GM18502 (cell line): ENCODE measurements around the gene NFAM1.

Experiments
- ATAC-seq: cut with Tn5 transposase; IDR thresholded peaks from one replicate; pipeline ENCODE4 v1.9.1; 2021; ENCODE audit warnings: mild to moderate bottlenecking; ENCODE audit not compliant: unreplicated experiment, poor library complexity

Gene NFAM1

DNA sequence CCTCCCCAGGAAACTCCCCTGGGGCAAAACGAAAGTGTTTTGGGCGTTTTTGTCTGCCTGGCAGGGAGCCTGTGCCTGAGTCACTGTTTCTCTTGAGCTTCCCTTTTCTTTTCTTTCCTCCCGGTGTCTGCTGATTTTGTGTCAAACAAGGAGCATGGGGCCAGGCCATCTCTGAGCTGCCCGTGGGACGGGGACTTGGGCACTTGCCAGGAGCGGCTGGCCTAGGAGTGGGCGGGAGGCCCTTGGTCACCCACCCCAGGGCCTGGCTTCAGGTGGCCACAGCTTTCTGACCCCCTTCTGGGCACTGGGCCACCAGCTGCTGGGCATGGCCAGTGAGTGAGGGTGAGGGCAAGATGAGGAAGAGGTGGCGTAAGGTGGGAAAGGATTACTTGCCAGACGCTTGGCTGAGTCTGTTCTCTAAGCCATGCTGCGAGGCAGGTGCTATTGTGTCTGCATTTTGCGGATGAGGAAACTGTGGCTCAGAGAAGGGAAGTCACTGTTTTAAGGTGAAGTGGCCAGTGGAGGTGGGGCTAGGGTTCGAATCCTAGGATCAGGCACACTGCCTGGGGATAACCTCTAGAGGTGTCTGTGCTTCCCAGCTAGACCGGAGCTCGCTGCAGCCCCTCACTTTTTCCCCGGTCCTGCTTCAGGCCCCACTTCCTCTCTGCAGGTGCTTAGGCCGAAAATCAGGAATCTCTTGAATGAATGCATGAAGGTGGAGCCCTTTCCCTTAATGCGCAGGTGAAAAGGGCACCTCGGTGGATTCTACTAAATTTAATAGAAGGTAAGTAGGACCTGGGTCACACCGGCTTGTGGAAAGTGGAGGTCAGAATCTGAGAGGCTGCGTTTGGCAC is 7.8 kb upstream of the NFAM1 start:
- no peak for ATAC-seq

DNA sequence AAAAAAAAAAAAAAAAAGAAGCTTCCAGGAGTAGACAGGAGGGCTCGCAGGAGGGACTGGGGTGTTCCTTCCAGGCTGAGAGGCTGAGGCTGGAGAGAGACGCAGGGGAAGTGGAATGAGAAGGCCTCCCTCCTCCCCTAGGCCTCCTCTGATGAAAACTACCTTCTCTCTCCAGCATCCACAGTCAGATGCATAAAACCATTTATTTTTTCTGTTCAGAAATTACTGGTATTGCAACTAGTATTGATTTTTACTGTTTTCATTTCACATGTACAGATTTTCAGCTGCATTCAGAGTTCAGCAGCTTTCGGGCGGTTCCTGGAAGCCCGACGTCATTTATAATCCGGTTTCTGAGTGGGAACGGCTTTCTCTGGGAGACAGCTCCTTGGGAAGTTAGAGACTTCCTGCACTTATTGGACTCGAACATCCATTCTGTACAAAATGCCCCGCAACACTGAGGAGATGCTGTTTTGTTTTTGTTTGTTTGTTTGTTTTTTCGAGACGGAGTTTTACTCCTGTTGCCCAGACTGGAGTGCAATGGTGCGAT is 6.9 kb upstream of the NFAM1 start:
- no peak for ATAC-seq

DNA sequence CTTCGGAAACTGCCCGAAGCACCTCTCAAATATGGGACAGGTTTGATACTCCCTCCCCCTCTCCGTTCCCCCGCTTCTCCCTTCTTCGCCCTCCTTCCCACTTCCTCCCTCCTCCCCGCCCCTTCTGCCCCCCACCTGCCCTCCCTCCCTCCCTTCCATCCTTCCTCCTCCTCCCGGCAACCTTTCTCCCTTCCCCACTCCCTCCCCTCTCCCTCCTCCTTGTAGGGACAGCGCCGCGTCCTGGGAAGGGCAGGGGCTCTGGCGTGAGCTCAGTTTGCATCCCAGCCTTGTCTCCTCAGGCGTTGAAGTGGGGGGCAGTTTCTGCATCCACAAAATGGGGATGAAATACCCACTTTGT is 6.1 kb upstream of the NFAM1 start:
- no peak for ATAC-seq

DNA sequence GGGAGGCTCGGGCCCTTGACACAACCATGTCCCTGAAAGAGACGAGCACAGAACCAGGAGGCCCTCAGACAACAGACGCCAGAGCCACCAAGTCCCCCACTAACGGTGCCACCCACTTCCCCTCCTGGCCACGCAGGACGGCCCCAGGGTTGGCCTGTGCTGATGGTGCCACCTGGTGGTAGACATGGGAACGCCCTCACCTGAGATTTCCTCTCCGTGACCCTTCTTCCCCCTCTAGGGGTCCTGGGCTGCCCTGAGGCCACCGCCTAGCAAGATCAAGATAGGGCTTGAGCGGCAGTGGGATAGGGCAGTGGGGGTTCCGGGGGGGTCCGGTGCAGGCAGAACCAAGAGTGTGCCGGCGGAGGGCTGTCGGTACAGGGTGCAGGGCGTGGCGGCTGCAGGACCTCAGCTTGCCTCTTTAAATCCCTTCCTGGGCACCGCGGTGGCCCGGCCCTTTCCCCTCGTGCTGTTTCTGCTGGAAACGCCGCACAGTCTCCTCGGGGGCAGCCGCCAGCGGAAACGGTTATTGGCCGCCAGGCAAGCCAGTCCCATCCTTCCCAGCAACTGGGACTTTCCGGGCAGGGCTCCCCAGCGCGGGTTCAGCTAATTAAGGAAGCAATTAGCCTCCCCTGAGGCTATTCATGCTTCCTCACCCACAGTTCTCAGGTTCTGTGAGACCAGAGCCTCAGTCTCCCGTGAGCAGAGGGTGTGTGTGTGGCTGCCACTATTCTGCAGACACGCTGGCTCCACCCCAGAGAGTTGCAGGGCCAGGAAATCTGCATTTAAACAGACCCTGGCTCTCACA is 5.5 kb upstream of the NFAM1 start:
- ATAC-seq: peak; percentile 63

DNA sequence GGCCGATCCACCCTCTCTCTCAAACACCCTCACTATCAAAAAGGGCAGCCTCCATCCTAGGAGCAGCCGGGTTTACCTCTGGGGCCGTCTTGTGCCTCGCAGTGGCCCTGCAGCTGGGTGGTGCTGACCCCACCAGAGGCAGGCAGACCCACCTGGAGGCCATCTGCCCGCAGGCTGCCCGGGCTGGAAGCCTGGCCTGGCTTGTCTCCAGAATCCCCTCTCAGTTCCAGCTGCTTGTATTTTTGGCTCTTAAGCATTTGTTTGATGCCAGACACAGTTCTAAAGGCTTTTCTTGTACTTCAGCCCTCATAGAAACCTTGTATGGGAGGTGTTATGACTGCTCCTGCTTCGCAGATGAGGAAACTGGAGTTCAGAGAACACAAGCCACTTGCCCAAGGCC is 4.2 kb upstream of the NFAM1 start:
- ATAC-seq: no peak

DNA sequence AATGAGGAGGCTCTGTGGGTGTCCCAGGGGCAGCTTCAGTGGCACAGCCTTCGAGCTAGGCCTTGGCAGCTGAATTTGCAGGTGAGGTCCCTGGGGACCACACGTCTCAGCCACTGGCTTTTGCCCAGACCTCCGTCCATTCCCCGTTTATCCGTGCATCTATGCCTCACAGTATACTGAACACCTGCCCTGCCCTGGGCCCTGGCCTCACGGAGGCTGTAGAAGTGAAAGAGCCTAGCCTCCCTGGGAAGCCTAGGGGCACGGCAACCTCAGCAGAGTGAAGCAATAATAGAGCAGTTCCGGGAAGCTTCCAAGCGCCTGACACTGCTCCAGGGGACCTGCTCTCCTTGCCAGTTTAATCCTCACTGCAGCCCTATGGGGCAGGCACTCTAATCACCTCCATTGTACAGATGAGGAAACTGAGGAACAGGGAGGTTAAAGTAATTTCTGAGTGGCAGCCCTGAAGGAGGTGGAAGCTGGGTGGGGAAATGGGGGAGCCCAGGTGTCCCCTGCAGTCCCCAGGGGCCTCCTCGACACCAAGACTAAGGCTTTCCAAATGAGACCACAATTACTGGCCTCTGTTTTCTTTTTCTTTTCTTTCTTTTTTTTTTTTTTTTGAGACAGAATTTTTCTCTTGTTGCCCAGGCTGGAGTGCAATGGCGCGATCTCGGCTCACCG is 2.7 kb upstream of the NFAM1 start:
- no peak for ATAC-seq

GRCh38 chr22:42433754-42434682 is 1.8 kb upstream of the NFAM1 start:
- ATAC-seq: no peak

GRCh38 chr22:42432818-42433217 is 615 bp upstream of the NFAM1 start:
- ATAC-seq: no peak

DNA sequence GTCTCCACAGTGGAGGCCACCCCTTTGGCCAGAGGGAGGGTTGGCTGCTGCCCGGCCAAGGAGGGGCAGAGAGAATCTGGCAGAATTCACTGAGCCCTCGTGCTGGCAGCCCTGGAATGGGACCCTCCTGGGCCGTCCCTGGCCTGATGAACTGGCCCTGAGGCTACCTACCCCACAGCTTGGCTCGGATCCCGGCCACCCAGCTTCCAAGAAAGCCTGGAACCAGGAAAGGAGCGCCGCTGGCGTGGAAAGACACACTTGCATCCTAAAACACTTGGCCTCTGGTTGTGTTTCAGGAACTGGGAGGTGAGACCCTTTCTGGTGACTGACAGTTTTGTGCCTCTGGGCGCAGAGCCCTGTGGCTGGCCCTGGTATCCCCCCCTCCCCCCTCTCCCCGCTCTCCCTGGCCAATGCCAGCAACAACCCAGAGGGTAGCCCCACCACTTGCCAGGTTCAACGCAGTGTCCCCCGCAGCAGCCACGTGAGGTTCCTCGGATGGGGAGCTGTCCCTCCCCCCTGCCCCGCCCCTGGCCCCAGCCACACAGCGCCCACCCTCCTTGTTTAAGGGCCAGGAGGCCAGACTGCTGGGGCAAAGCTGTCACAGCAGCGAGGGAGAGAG is 693 bp downstream of the NFAM1 start:
- no peak for ATAC-seq

DNA sequence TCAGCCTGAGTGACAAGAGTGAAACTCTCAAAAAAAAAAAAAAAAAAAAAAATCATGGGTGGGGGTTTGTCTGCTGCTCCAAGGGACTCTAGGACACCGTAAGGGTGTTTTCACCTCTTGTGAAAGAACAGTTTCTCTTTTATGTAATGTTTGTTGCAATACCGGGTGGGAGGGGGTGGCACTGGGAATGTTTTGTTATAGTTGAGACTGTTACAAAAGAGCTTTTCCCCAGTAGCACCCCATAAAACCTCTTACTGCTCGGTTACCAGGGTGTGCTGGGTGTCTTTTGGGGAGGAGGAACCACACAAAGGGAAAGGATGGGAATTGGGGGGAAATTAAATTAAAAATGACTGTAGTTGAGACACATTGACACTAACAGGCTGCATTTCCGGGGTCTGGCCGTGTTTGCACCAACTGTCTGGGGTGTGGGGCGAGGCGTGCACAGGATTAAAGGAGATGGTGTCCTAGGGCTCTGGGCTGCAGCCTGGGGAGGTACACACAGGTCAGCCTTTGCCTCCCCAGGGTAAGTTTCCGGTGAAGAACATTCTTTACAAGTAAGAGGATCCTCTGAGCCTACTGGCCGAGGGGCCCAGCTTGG is 1.6 kb downstream of the NFAM1 start:
- ATAC-seq: no peak

GRCh38 chr22:42428760-42429159 is 3.4 kb downstream of the NFAM1 start:
- ATAC-seq: no peak

- ATAC-seq: no peak
Measured at GRCh38 chr22:42428025-42428424, 4.2 kb downstream of the NFAM1 start.

GRCh38 chr22:42427167-42427566 is 5.0 kb downstream of the NFAM1 start:
- no peak for ATAC-seq

- no peak for ATAC-seq
Measured at GRCh38 chr22:42425989-42426355, 6.2 kb downstream of the NFAM1 start.

DNA sequence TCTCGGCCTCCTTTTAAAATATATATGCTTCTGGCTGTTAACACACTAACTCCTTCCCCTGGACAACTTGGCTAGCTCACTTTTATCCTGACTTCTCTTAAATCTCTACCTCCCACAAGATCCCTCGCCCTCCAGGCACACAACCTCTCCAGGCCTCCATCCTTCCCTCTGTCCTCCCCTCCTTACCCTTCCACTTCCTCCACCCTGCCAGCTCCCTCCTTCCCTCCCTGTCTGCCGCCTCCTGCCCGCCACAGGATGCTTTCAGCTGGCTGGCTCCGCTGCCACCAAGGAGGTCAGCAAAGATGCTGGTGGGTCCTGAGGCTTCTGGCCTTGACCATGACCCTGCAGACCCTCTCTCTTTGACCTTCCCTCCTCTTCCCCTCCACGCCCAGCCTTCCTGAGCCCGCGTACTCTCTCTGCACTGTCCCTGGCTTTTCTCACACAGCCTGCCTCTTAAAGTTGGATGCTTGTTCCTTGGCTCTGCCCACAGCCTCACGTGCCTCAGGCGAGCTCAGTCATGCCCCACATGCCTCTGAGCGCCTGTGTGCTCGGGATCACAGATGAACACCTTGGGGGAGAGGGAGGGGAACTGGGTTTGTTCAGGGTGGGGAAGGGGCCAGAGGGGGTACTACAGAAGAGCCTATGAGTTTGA is 6.7 kb downstream of the NFAM1 start:
- no peak for ATAC-seq

- peak; percentile 75 for ATAC-seq
Measured at GRCh38 chr22:42419243-42419881, 12.8 kb downstream of the NFAM1 start.

GRCh38 chr22:42418811-42419242 is 13.4 kb downstream of the NFAM1 start:
- ATAC-seq: peak; percentile 11
